ENCODE measurements around the gene DRD5. TPM values are rescaled to one million over a fixed set of nuclear protein-coding genes. Genes with fewer than 3 reads are reported as not detected.
A peak's percentile ranks its signal among the peaks of the same experiment; 100 is the strongest.

Gene DRD5
- total and polyA plus RNA-seq, 10 of the 15 experiments (the other 5 are each of a cell fraction or from before 2014, with no cell fraction given): not detected

GRCh38 chr4:9812501-9813340, 31.3 kb downstream of the DRD5 start (continued):
- TF ChIP-seq TCF7 (IDR thresholded peaks at IDR 0.05; ENCODE audit: borderline replicate concordance): no peak
- no peak for TF ChIP-seq SP1 (IDR thresholded peaks at IDR 0.05; ENCODE audit: low read depth, low read length)
- peak; percentile 54; the same call in 1 of the 2 replicates for TF ChIP-seq ZNF384 (IDR thresholded peaks at IDR 0.05; ENCODE audit: borderline replicate concordance, low read depth, low read length)
- no peak for TF ChIP-seq FOXK2 (IDR thresholded peaks at IDR 0.05)
- peak; percentile 96 for TF ChIP-seq SKIL (IDR thresholded peaks at IDR 0.05; ENCODE audit: low read depth, poor library complexity, severe bottlenecking)
- peak; percentile 85 to 87 for TF ChIP-seq IKZF2 (IDR thresholded peaks at IDR 0.05)
- peak; percentile 87 for TF ChIP-seq ZSCAN29 (IDR thresholded peaks at IDR 0.05)
- TF ChIP-seq NFYA (IDR thresholded peaks at IDR 0.05; ENCODE audit: borderline replicate concordance, low read depth, low read length): no peak
- no peak; the same call in 1 of the 2 replicates for TF ChIP-seq BACH1 (IDR thresholded peaks at IDR 0.05; ENCODE audit: borderline replicate concordance)
- TF ChIP-seq, protein P1, sequence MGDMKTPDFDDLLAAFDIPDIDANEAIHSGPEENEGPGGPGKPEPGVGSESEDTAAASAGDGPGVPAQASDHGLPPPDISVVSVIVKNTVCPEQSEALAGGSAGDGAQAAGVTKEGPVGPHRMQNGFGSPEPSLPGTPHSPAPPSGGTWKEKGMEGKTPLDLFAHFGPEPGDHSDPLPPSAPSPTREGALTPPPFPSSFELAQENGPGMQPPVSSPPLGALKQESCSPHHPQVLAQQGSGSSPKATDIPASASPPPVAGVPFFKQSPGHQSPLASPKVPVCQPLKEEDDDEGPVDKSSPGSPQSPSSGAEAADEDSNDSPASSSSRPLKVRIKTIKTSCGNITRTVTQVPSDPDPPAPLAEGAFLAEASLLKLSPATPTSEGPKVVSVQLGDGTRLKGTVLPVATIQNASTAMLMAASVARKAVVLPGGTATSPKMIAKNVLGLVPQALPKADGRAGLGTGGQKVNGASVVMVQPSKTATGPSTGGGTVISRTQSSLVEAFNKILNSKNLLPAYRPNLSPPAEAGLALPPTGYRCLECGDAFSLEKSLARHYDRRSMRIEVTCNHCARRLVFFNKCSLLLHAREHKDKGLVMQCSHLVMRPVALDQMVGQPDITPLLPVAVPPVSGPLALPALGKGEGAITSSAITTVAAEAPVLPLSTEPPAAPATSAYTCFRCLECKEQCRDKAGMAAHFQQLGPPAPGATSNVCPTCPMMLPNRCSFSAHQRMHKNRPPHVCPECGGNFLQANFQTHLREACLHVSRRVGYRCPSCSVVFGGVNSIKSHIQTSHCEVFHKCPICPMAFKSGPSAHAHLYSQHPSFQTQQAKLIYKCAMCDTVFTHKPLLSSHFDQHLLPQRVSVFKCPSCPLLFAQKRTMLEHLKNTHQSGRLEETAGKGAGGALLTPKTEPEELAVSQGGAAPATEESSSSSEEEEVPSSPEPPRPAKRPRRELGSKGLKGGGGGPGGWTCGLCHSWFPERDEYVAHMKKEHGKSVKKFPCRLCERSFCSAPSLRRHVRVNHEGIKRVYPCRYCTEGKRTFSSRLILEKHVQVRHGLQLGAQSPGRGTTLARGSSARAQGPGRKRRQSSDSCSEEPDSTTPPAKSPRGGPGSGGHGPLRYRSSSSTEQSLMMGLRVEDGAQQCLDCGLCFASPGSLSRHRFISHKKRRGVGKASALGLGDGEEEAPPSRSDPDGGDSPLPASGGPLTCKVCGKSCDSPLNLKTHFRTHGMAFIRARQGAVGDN (IDR thresholded peaks at IDR 0.05): no peak
- TF ChIP-seq KLF5 (IDR thresholded peaks at IDR 0.05; ENCODE audit: partially characterized antibody): no peak
- TF ChIP-seq EED (IDR thresholded peaks at IDR 0.05; ENCODE audit: low read depth): no peak
- peak; percentile 75 for TF ChIP-seq IKZF1 (conservative IDR thresholded peaks at IDR 0.05)
- TF ChIP-seq STAT3 (IDR thresholded peaks at IDR 0.05; ENCODE audit: low read depth, low read length): no peak
- no peak for TF ChIP-seq E4F1 (IDR thresholded peaks at IDR 0.05; ENCODE audit: borderline replicate concordance, partially characterized antibody)
- TF ChIP-seq PBX3 (IDR thresholded peaks at IDR 0.05; ENCODE audit: insufficient replicate concordance, low read depth, low read length): peak; percentile 67
- no peak for TF ChIP-seq POU2F2 (IDR thresholded peaks at IDR 0.05; ENCODE audit: borderline replicate concordance, low read depth, low read length)
- no peak for TF ChIP-seq MYB (IDR thresholded peaks at IDR 0.05; ENCODE audit: borderline replicate concordance, low read depth, low read length)

Data from GM12878 (cell line).